GM12801 (cell line): ENCODE measurements around the gene BPIFB2.

ENCODE experiments used
- TF ChIP-seq, protein P1 (sequence below): IDR thresholded peaks from one replicate; pipeline ENCODE4 v1.5.1; 2011; ENCODE audit warnings: control low read depth; ENCODE audit not compliant: insufficient read length; ENCODE audit errors: extremely low read depth

Gene BPIFB2

DNA sequence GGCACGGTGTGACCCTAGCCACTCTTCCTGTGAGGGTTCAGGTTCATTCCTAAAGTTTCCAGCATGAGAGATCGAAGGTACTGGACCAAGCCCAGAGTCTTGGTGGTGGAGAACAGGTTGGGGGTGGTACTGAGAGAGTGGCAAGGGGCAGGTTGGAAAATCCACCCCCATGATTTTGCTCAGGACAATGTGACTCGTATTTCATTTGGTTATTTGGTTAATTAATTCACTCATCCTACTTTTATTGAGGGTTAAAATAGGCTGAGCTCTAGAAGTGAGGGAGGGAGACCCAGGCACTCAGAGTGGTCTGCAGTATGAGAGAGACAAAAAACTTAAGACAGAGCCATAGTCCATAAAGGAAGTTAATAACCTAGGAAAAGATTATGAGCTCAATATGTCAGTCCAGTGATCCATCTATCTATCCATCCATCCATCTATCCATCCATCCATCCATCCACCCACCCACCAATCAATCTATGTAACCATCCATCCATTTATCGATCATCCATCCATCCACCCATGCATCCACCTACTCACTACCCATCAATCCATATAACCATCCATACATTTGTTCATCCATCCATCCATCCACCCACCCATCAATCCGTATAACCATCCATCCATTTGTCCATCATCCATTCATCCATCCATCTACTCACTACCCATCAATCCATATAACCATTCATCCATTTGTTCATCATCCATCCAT, 17.3 kb downstream of the BPIFB2 start:
- TF ChIP-seq, protein P1, sequence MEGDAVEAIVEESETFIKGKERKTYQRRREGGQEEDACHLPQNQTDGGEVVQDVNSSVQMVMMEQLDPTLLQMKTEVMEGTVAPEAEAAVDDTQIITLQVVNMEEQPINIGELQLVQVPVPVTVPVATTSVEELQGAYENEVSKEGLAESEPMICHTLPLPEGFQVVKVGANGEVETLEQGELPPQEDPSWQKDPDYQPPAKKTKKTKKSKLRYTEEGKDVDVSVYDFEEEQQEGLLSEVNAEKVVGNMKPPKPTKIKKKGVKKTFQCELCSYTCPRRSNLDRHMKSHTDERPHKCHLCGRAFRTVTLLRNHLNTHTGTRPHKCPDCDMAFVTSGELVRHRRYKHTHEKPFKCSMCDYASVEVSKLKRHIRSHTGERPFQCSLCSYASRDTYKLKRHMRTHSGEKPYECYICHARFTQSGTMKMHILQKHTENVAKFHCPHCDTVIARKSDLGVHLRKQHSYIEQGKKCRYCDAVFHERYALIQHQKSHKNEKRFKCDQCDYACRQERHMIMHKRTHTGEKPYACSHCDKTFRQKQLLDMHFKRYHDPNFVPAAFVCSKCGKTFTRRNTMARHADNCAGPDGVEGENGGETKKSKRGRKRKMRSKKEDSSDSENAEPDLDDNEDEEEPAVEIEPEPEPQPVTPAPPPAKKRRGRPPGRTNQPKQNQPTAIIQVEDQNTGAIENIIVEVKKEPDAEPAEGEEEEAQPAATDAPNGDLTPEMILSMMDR = no peak

DNA sequence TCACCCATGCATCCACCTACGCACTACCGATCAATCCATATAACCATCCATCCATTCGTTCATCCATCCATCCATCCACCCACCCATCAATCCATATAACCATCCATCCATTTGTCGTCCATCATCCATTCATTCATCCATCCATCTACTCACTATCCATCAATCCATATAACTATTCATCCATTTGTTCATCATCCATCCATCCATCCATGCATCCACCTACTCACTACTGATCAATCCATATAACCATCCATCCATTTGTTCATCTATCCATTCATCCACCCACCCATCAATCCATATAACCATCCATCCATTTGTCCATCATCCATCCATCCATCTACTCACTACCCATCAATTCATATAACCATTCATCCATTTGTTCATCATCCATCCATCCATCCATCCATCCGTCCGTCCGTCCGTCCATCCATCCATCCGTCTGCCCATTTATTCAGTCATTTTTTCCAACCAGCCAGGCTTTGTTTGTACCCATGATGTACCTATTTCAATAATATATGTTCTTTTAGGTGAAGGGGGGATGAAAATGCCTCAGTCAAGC, 17.9 kb downstream of the BPIFB2 start:
- TF ChIP-seq, protein P1 = no peak

DNA sequence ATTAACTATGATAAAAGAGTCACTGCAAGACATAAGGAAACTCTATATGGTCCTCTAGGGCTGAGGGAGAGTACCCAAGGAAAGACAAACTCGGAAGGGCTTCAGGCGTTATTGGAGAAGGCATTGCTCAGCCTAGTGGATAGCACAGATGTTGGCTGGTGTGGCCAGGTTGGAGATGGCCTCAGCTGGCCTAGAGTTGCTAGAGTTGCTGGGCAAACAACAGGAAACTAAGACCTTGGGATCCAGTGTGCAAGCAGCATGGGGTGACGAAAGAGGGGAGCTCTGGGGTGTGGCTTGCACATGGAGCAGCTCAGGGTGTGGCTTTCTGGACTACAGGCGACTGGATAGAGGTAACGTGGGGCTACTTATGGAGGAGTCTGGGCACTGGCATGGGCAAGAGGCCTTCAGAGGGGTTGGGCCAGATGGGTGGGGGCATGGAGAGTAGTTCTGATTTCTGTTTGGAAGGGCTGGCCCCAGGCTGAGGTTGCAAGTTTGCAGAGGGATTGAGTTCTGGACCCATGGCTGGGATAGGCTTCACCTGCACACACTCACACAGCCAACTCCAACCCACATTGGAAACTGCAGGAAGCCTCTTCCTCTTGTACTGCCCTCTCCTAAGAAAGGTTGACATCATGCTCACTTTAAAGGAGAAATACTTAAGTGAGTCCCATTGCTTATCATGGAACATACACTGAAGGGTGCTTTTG, 18.7 kb downstream of the BPIFB2 start:
- TF ChIP-seq, protein P1 = no peak

DNA sequence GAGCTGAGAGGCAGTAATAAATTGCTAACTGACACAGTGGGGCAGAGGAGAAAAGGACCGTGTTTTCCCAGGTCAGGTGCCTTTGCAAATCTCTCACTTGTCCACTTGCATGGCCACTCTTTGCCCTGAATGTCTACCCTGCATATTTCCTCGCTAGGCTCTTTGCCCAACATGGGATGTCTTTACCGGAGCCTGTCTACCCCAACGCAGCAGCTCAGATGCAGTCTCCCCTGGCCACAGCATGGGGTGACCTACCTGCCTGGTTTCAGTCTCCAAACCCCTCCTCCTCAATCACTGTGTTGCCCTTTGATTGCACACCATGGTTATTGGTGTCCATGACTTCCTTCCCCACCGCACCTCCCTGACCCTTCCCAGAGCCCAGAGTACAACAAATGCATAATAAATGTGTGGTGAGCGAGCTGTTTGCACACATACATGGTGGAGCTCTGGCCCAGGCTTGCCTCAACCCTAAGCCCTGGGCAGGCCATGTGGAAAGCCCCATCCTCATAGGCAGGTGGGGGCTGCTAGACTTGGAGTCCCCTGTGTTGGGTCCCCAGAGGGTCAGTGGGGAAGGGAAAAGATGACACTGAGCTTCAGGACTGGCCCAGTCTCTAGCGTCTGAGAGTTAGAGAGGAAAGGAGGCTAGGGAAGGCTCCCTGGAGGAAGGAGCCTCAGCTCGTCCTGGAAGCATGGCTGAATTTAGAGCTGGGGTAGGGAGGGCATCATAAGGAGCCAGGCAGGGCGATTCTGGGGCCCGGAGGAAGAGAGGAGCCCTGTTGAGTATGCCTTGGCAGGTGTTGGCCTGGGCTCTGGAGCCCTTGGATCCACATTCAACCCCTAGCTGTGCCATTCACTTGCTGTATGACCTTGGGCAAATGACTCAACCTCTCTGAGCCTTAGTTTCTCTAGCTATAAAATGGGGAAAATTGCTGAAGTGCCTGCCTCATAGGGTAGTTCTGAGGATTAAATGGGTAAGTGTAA, 19.6 kb downstream of the BPIFB2 start:
- TF ChIP-seq, protein P1 = no peak

DNA sequence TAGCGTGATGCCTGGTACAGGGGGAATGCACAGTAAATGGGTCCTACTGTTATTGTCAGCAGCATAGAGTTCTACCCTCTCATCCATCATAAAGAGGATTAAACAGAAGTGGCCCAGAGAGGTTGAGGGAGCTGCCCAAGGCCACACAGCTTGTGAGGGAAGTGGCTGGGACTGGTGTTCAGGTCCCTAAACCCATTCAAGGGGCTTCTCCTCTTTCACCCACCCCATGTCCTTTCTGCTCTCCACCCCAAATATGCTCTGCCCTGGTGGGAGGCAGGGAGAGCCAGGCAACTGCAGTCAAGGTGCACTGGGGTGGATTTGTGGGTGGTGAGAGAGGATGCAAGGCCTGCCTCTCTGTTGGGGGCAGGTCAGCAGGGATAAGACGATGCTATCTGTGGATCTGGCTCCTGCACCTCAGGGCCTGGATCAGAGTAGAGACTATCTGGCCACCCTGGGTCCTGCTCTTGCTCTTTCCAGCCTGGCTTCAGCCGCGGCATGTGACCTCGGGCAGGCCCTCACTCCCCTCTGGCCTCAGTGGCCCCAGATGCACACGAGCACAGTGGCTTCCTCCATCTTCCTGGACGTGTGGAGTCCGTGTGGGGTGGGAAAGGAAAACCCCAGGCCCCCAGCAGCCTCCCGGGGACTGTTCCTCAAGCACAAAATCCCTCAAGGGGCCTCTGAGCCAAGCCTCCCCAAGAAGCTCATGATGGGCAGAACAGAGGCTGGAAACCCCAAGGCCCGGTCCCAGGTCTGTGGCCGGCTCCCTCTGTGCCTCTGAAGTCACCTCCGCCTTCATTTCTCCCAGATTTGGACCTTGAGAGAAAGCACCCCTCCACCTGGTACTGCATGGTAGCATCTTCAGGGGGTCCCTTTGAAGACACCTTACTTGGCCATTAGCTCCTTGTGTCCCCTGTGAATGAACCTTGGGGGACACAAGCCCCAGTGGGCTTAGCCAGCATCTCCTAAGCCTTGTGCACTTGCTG, 20.6 kb downstream of the BPIFB2 start:
- TF ChIP-seq, protein P1 = no peak

DNA sequence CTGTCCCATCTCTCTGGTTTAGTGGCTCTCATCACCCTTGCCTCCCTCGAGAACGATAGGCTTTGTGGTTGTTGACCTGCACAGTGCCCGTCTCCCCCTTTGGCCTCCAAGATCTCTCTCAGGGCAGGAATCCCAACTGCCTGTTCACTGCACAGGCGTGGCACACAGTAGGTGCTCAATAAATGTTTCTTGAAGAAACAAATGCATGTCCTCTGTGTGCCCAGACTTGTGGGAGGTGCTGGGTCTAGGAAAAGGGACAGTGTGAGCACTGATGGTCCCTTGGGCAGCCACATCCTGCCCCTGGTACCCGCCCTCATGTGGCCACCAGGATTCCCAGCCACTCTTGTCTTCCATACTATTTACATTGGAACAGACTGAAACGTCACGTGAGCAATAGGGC, 21.4 kb downstream of the BPIFB2 start:
- TF ChIP-seq, protein P1 = no peak
